GM12878 (cell line): ENCODE data around the gene KRT6B. TPM values are rescaled to one million over a fixed set of nuclear protein-coding genes. Genes with fewer than 3 reads are reported as not detected.

Experiments
- ATAC-seq: fragments of 200-7000 bp; cut with Tn5 transposase; 3 replicates; pipeline ENCODE4 v1.9.1; 2020; ENCODE audit warnings: mild to moderate bottlenecking, moderate library complexity
- BruUV-seq: library from RNA; stranded (reverse); fragments of 400-500 nt; replicated peaks from 2 replicates; lab custom pipeline; 2021; lab: Mats Ljungman, UMichigan
- CTCF ChIA-PET: fragments of 300-600 bp; sonication (Branson Sonifier 250); formaldehyde crosslinking; extraction: SDS; loops from one replicate; lab custom pipeline; 2021; ENCODE audit warnings: inconsistent platforms; lab: Yijun Ruan, JAX
- POLR2A ChIA-PET: fragments of 350-600 bp; formaldehyde crosslinking; extraction: SDS; loops from one replicate; lab custom pipeline; 2021; ENCODE audit warnings: inconsistent platforms; lab: Charles Lee
- RAD21 ChIA-PET: fragments of 300-600 bp; sonication (Branson Sonifier 250); formaldehyde crosslinking; loops from one replicate; lab custom pipeline; 2023; ENCODE audit warnings: antibody characterized with exemption; ENCODE audit not compliant: unreplicated experiment; lab: Charles Lee
- SMC1A ChIA-PET: fragments of 300-600 bp; sonication (Branson Sonifier 250); formaldehyde crosslinking; loops from one replicate; lab custom pipeline; 2023; ENCODE audit not compliant: unreplicated experiment, uncharacterized antibody; lab: Charles Lee
- DNase-seq: peaks from one replicate; pipeline ENCODE4 v3.0.0-alpha.2; 2011; ENCODE audit warnings: low read depth, low spot score
- FAIRE-seq: peaks from 3 replicates; lab custom pipeline; 2011; peaks lifted over from hg19 to GRCh38; lab: Jason Lieb, UNC
- H2AFZ ChIP-seq: 2 replicates; pipeline ENCODE4 v1.6.0; 2011; ENCODE audit warnings: low read depth, low read length, control low read depth; ENCODE audit not compliant: control insufficient read depth
- H3K27ac ChIP-seq: 2 replicates; pipeline ENCODE4 v1.5.1; 2011; ENCODE audit warnings: control low read depth; ENCODE audit not compliant: control insufficient read depth, insufficient read depth
- H3K27me3 ChIP-seq, 2 experiments: replicated peaks in 1 of 2; 2 replicates each; pipeline versions ENCODE4 v1.6.0 to v1.6.1; 2011; ENCODE audit warnings: low read length in 1 of 2; ENCODE audit not compliant: control insufficient read depth in 2 of 2, insufficient read depth in 2 of 2
- H3K36me3 ChIP-seq, 2 experiments: 2 replicates each; pipeline ENCODE4 v1.5.1; 2011; ENCODE audit warnings: low read length in 1 of 2; ENCODE audit not compliant: control insufficient read depth in 2 of 2, insufficient read depth in 2 of 2
- H3K4me1 ChIP-seq: 2 replicates; pipeline ENCODE4 v1.6.1; 2011; ENCODE audit warnings: mild to moderate bottlenecking, low read length, moderate library complexity, mixed read lengths; ENCODE audit not compliant: control insufficient read depth, insufficient read depth
- H3K4me2 ChIP-seq: 2 replicates; pipeline ENCODE4 v1.6.0; 2011; ENCODE audit warnings: control low read depth; ENCODE audit not compliant: control insufficient read depth, insufficient read depth
- H3K4me3 ChIP-seq: fragments of 200-600 bp; sonication (generic); 2 replicates; pipeline ENCODE4 v1.5.1; 2016
- H3K79me2 ChIP-seq: 2 replicates; pipeline ENCODE4 v1.6.0; 2011; ENCODE audit warnings: low read length; ENCODE audit not compliant: control insufficient read depth, insufficient read depth
- H3K9ac ChIP-seq: 2 replicates; pipeline ENCODE4 v1.8.0; 2011; ENCODE audit warnings: low read length, control low read depth, mixed read lengths; ENCODE audit not compliant: control insufficient read depth, insufficient read depth
- H3K9me3 ChIP-seq: replicated peaks from 3 replicates; pipeline ENCODE4 v1.5.1; 2011; ENCODE audit warnings: mild to moderate bottlenecking, low read length; ENCODE audit not compliant: control insufficient read depth, insufficient read depth
- H4K20me1 ChIP-seq: 2 replicates; pipeline ENCODE4 v1.6.0; 2011; ENCODE audit not compliant: control insufficient read depth, insufficient read depth
- ATF2 ChIP-seq: IDR thresholded peaks from 2 replicates; pipeline ENCODE4 v1.6.1; 2012; ENCODE audit warnings: low read length, inconsistent platforms
- BACH1 ChIP-seq: fragments of 450-650 bp; IDR thresholded peaks from 2 replicates; pipeline ENCODE4 v1.6.1; 2017; ENCODE audit warnings: mild to moderate bottlenecking, borderline replicate concordance
- CREM ChIP-seq: IDR thresholded peaks from 2 replicates; pipeline ENCODE4 v1.6.1; 2014; ENCODE audit warnings: antibody characterized with exemption, low read depth
- DPF2 ChIP-seq: fragments of 450-650 bp; IDR thresholded peaks from 2 replicates; pipeline ENCODE4 v1.6.1; 2017; ENCODE audit warnings: mild to moderate bottlenecking
- GABPA ChIP-seq: IDR thresholded peaks from 2 replicates; pipeline ENCODE4 v1.6.1; 2014; ENCODE audit warnings: antibody characterized with exemption, low read depth, mild to moderate bottlenecking, inconsistent platforms
- IKZF2 ChIP-seq, 2 experiments: fragments of 450-650 bp; IDR thresholded peaks; 2 replicates each; pipeline ENCODE4 v1.6.1; 2017; ENCODE audit warnings: mild to moderate bottlenecking in 2 of 2, moderate library complexity in 2 of 2
- JUND ChIP-seq: IDR thresholded peaks from 2 replicates; pipeline ENCODE4 v1.6.1; 2012; ENCODE audit warnings: low read depth, mild to moderate bottlenecking, low read length, improper control_type of control experiment, moderate library complexity
- MLLT1 ChIP-seq: fragments of 450-650 bp; IDR thresholded peaks from 2 replicates; pipeline ENCODE4 v1.6.1; 2016; ENCODE audit warnings: mild to moderate bottlenecking
- NR2F1 ChIP-seq: fragments of 450-650 bp; conservative IDR thresholded peaks from 2 replicates; pipeline ENCODE4 v1.6.1; 2017; ENCODE audit warnings: mild to moderate bottlenecking
- RB1 ChIP-seq: fragments of 450-650 bp; formaldehyde crosslinking; IDR thresholded peaks from 2 replicates; pipeline ENCODE4 v1.6.1; 2017; ENCODE audit warnings: mild to moderate bottlenecking, borderline replicate concordance
- SP1 ChIP-seq: IDR thresholded peaks from one replicate; pipeline ENCODE4 v1.6.1; 2011; ENCODE audit warnings: low read depth, low read length
- ZNF24 ChIP-seq: fragments of 450-650 bp; IDR thresholded peaks from 2 replicates; pipeline ENCODE4 v1.6.1; 2017; ENCODE audit warnings: antibody characterized with exemption, mild to moderate bottlenecking
- ZNF592 ChIP-seq: fragments of 450-650 bp; IDR thresholded peaks from 2 replicates; pipeline ENCODE4 v1.6.1; 2017; ENCODE audit warnings: mild to moderate bottlenecking, moderate library complexity
- ZNF622 ChIP-seq: fragments of 450-650 bp; IDR thresholded peaks from 2 replicates; pipeline ENCODE4 v1.6.1; 2017; ENCODE audit warnings: mild to moderate bottlenecking, inconsistent platforms
- WGBS: methylation state at CpG from one replicate; pipeline ENCODE4 v1.1.6; 2016; ENCODE audit warnings: low lambda C conversion rate; ENCODE audit not compliant: insufficient replicate concordance, insufficient coverage; ENCODE audit errors: missing lambda C conversion rate; 5-methylcytosine and 5-hydroxymethylcytosine counted together
- in situ Hi-C: fragments of 300-500 bp; cut with MboI; formaldehyde crosslinking; loops from 9 replicates; pipeline ENCODE4 v1.14.3; 2018; ENCODE audit warnings: mixed read lengths
- intact Hi-C: fragments of 100-400 bp; cut with micrococcal nuclease; formaldehyde crosslinking; loops from one replicate; pipeline ENCODE4 v1.14.2; 2022; ENCODE audit not compliant: unreplicated experiment
- polyA plus RNA-seq, 11 experiments: library from polyadenylated mRNA; depleted of rRNA in 4 of 11; unstranded in 6 of 11; stranded (reverse) in 5 of 11; fragments of >200 nt; fragmentation: Nextera tagmentation in 4 of 11; fragmentation: Illumina TruSeq in 1 of 11; extraction: Ambion mirVana in 4 of 11; extraction: Trizol in 1 of 11; gene quantifications; 1 replicate in 1 of 11; 2 replicates in 10 of 11; pipeline versions ENCODE4 v1.2.1 to v1.2.3, GENCODE V29; 2011 to 2016; ENCODE audit warnings: inconsistent platforms in 2 of 11, missing spikeins in 2 of 11, low read depth in 1 of 11
- total RNA-seq, 4 experiments: library from RNA; depleted of rRNA in 3 of 4; stranded (reverse); fragments of >200 nt in 3 of 4; fragmentation: Illumina TruSeq in 1 of 4; extraction: Trizol in 1 of 4; gene quantifications; 2 replicates each; pipeline versions ENCODE4 v1.2.1 to v1.2.3, GENCODE V29; 2013 to 2021
- TF ChIP-seq, protein P1 (sequence below): fragments of 450-650 bp; conservative IDR thresholded peaks from 2 replicates; pipeline ENCODE4 v1.6.1; 2017; ENCODE audit warnings: mild to moderate bottlenecking, moderate library complexity

Gene KRT6B
- total and polyA plus RNA-seq, 10 of the 15 experiments (the other 5 are each of a cell fraction or from before 2014, with no cell fraction given), result 0.07 TPM; not detected in 9

DNA sequence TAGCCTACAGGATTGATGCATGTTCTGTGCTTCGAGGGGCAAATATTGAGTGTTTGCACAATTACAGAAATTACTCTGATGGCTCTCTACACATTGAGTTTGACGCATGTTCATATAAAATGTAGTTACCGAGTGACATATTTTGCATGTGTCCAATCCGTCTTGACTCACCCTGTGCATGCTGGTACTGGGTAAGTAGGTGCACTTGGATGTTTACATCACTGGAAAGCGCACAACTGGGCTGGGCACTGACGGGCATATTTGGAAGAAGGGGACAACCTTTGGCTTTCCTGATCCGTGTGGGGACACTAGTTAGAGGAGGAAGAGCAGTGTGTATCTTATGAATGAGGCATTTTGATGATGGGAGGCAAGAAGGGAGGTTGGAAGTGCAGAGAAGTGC, 46.0 kb upstream of the KRT6B start:
- TF ChIP-seq NR2F1, result no peak
- TF ChIP-seq MLLT1, result no peak
- TF ChIP-seq, protein P1, sequence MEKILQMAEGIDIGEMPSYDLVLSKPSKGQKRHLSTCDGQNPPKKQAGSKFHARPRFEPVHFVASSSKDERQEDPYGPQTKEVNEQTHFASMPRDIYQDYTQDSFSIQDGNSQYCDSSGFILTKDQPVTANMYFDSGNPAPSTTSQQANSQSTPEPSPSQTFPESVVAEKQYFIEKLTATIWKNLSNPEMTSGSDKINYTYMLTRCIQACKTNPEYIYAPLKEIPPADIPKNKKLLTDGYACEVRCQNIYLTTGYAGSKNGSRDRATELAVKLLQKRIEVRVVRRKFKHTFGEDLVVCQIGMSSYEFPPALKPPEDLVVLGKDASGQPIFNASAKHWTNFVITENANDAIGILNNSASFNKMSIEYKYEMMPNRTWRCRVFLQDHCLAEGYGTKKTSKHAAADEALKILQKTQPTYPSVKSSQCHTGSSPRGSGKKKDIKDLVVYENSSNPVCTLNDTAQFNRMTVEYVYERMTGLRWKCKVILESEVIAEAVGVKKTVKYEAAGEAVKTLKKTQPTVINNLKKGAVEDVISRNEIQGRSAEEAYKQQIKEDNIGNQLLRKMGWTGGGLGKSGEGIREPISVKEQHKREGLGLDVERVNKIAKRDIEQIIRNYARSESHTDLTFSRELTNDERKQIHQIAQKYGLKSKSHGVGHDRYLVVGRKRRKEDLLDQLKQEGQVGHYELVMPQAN, result no peak
- no peak for TF ChIP-seq ZNF592
- TF ChIP-seq SP1, result no peak
- no peak for TF ChIP-seq ATF2
- no peak for TF ChIP-seq ZNF622
- no peak for TF ChIP-seq BACH1
- TF ChIP-seq ZNF24, result no peak
- no peak for TF ChIP-seq DPF2
- no peak for TF ChIP-seq IKZF2 (IDR thresholded peaks at IDR 0.05)
- TF ChIP-seq CREM, result no peak
- no peak for TF ChIP-seq JUND
- TF ChIP-seq RB1, result no peak
- TF ChIP-seq GABPA, result no peak

More for the DNA sequence above, 46.0 kb upstream of the KRT6B start:
- H3K27ac ChIP-seq, result no peak overlapping the region
- no peaks in the 10 kb centered on the region for H3K36me3 ChIP-seq
- peaks cover 0 to 6% of the 10 kb centered on the region in 2 experiments; a peak in 2 of 4 replicates for H3K27me3 ChIP-seq
- no peaks in the 10 kb centered on the region for H3K4me1 ChIP-seq
- no TSS peak for BruUV-seq
- DNase-seq (no peak), ATAC-seq (no peak), FAIRE-seq (no peak)
- H3K9me3 ChIP-seq, result no peaks in the 10 kb centered on the region
- SMC1A ChIA-PET, result no interaction called here
- no peak overlapping the region for H3K9ac ChIP-seq
- H3K79me2 ChIP-seq, result no peaks in the 10 kb centered on the region
- WGBS, result 27% methylated on average over 7 of the region's 7 CpGs
- no peaks in the 10 kb centered on the region for H4K20me1 ChIP-seq
- no peak overlapping the region for H2AFZ ChIP-seq
- RAD21 ChIA-PET, result no interaction called here
- in situ Hi-C loops, result no loop called here
- CTCF ChIA-PET, result no interaction called here
- H3K4me3 ChIP-seq, result no peak overlapping the region
- POLR2A ChIA-PET, result no interaction called here
- H3K4me2 ChIP-seq, result no peak overlapping the region
- intact Hi-C loops, result no loop called here
